Hematopoietic multipotent progenitor cell treated with erythropoietin and hydrocortisone succinate and interleukin-3 and kit ligand, for 8 days (in vitro differentiated cells): ENCODE results near the gene PVR.
"Not testable (repeated sequence)": the region's sequence is repeated elsewhere in the genome, so short reads cannot be mapped to it uniquely, and the experiment has no call there.

ENCODE experiments used
- DNase-seq: peaks from one replicate; pipeline ENCODE4 v3.0.0-alpha.2; 2015

The PVR gene

DNA sequence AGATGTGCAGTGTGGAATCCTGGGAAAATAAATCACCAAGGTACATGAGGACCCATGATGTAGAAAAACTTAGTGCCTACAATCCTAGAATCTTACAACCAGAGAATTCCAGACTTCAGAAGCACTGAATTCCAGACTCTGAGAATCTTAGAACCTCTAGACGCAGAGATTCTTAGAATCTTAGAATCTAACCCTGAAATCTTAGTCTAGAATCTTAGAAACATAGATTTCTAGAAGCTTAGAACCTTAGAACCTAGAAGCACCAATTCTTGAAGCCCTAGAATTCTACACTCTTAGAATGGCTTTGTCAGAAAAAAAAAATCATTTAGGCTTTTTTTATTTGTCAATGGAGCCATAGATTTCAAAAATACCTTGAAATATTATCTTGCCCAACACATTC, 61.3 kb downstream of the PVR start:
- no peak for DNase-seq

DNA sequence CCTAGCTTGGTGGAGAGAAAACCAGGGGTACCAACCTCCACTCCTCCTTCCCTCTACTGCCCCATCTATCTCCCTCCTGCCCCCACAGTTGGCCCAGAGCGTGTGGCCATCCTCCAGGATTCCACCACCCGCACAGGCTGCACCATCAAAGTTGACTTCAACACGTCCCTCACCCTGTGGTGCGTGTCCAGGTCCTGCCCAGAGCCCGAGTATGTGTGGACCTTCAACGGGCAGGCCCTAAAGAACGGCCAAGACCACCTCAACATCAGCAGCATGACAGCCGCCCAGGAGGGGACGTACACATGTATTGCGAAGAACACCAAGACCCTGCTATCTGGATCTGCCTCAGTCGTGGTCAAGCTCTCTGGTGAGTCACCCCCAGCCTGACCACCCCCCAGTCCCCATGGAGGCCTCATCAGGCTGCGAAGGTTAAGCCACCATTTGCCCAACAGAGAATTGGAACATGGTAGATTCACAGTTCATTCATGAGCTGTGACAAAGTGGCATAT, 61.8 kb downstream of the PVR start:
- DNase-seq, result no peak

DNA sequence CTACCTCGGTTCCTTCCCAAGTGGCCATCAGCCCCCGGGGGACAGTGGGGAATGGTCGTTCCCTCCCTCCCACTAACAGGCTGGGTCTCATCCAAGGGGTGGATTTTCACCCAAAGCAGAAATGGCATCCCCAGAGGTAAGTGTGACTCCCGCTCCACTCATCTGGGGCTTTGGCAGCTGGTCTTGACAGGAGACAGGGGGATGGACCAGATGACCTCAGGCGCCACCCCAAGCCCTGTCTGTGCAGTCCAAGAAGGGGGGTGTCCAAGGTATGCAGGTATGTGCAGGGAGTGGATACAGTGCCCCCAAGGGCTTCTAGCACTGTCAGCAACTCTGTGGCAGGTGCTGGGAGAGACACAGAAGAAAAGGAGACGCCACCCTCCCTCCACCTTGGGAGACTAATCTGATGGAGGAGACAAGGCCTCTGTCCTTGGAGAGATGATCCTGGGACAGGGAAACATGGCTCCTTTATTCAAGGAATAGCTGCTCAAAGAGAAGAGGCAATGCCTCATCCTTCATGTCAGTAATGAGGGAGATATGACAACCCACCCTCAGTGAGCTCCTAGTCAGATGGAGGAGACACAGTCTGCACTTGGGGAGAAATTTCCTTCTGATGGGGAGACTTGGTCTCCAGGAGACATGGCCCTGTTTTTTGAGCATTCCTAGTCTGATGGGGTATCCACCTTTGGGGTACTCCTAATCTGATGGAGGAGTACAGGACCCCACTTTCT, 63.0 kb downstream of the PVR start:
- no peak for DNase-seq

- no peak for DNase-seq
Observed at GRCh38 chr19:44707794-44708193, 64.1 kb downstream of the PVR start.

- DNase-seq, result no peak
Observed at GRCh38 chr19:44708940-44709339, 65.2 kb downstream of the PVR start.

- DNase-seq, result not testable (repeated sequence)
Observed at GRCh38 chr19:44709434-44710266, 65.9 kb downstream of the PVR start.

- no peak for DNase-seq
Observed at GRCh38 chr19:44710483-44710882, 66.8 kb downstream of the PVR start.

- peak; percentile 6 for DNase-seq
Observed at GRCh38 chr19:44712864-44713515, 69.3 kb downstream of the PVR start.
